PFSK-1 (cell line): Measurements from ENCODE around the gene S100A2.

Source experiments
- FOXP2 ChIP-seq: optimal IDR thresholded peaks from 2 replicates; pipeline ENCODE3; 2011; ENCODE audit warnings: borderline replicate concordance, control low read depth, inconsistent platforms; ENCODE audit not compliant: insufficient read depth; ENCODE audit errors: extremely low read length, extremely low read depth
- POLR2AphosphoS5 ChIP-seq: IDR thresholded peaks from 2 replicates; pipeline ENCODE4 v1.6.1; 2012; ENCODE audit warnings: low read depth, mild to moderate bottlenecking, control low read depth, low read length, moderate library complexity
- SIN3A ChIP-seq: IDR thresholded peaks from 2 replicates; pipeline ENCODE4 v1.6.1; 2012; ENCODE audit warnings: mild to moderate bottlenecking, low read length, moderate library complexity, borderline replicate concordance; ENCODE audit not compliant: insufficient read depth
- TAF1 ChIP-seq: IDR thresholded peaks from 2 replicates; pipeline ENCODE4 v1.6.1; 2012; ENCODE audit warnings: low read length, control low read depth, borderline replicate concordance; ENCODE audit not compliant: insufficient read depth
- TF ChIP-seq, protein P1 (sequence below), 2 experiments: IDR thresholded peaks; 2 replicates each; pipeline versions ENCODE4 v1.6.1 to v1.8.0; 2011 to 2012; ENCODE audit warnings: low read depth in 2 of 2, low read length in 2 of 2, control low read depth in 1 of 2, inconsistent platforms in 1 of 2, mild to moderate bottlenecking in 1 of 2, moderate library complexity in 1 of 2; ENCODE audit not compliant: insufficient read depth in 1 of 2

The S100A2 gene

DNA sequence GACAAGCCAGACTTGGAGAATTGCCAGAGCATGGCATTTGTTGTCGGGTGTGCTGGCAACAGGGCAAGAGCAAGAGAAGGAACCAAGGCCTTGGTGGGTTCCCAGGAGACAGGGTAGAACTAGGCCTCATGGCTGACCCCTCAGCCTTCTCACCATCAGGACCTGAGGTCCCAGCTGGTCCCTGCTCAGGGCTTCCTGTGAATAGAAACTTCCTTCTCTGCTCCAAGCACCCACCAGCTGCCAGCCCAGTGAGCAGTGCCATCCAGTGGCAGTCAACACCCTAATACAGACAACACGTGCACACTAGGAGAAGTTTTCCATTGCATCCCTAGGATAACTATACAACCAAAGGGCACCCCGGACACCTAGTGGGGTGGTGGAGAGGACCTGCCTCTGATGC is 52.6 kb downstream of the S100A2 start:
- TF ChIP-seq FOXP2 = no peak
- no peak for TF ChIP-seq POLR2AphosphoS5
- TF ChIP-seq, protein P1, sequence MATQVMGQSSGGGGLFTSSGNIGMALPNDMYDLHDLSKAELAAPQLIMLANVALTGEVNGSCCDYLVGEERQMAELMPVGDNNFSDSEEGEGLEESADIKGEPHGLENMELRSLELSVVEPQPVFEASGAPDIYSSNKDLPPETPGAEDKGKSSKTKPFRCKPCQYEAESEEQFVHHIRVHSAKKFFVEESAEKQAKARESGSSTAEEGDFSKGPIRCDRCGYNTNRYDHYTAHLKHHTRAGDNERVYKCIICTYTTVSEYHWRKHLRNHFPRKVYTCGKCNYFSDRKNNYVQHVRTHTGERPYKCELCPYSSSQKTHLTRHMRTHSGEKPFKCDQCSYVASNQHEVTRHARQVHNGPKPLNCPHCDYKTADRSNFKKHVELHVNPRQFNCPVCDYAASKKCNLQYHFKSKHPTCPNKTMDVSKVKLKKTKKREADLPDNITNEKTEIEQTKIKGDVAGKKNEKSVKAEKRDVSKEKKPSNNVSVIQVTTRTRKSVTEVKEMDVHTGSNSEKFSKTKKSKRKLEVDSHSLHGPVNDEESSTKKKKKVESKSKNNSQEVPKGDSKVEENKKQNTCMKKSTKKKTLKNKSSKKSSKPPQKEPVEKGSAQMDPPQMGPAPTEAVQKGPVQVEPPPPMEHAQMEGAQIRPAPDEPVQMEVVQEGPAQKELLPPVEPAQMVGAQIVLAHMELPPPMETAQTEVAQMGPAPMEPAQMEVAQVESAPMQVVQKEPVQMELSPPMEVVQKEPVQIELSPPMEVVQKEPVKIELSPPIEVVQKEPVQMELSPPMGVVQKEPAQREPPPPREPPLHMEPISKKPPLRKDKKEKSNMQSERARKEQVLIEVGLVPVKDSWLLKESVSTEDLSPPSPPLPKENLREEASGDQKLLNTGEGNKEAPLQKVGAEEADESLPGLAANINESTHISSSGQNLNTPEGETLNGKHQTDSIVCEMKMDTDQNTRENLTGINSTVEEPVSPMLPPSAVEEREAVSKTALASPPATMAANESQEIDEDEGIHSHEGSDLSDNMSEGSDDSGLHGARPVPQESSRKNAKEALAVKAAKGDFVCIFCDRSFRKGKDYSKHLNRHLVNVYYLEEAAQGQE (IDR thresholded peaks at IDR 0.05; ENCODE audit: insufficient read depth in 1 of 2, low read depth in 2 of 2, low read length in 2 of 2) = no peak
- TF ChIP-seq TAF1 = no peak
- TF ChIP-seq SIN3A = no peak
